Measurements from ENCODE around the gene ABCG1. TPM values are rescaled to one million over a fixed set of nuclear protein-coding genes. Genes with fewer than 3 reads are reported as not detected.

ABCG1 gene
- total and polyA plus RNA-seq, 2 donors (not counting 3 experiments of a cell fraction or from before 2014, with no cell fraction given): 6.7 to 19.6 TPM

GRCh38 chr21:42182713-42183371 is 36.1 kb upstream of the ABCG1 start:
- Histone ChIP-seq H3K4me1 (ENCODE audit: control insufficient read depth, extremely low read depth, insufficient read depth, low read length) (no peaks in the 10 kb centered on the region), H2AFZ (ENCODE audit: low read depth, low read length) (no peak overlapping the region), H3K36me3 (ENCODE audit: control insufficient read depth in 2 of 2, extremely low read depth in 1 of 2, insufficient read depth in 2 of 2, low read length in 2 of 2) (no peaks in the 10 kb centered on the region), H3K4me2 (ENCODE audit: insufficient read depth, low read length) (no peak overlapping the region), H3K27me3 (ENCODE audit: control insufficient read depth in 2 of 2, insufficient read depth in 2 of 2, low read length in 2 of 2) (peaks cover 2 to 14% of the 10 kb centered on the region in 2 experiments), H3K9me3 (replicated peaks; ENCODE audit: control insufficient read depth, insufficient read depth, low read length) (no peaks in the 10 kb centered on the region), H3K9ac (replicated peaks; ENCODE audit: extremely low read depth, insufficient read depth, low read length) (no peak overlapping the region), H3K79me2 (ENCODE audit: control insufficient read depth, insufficient read depth, low read length) (no peaks in the 10 kb centered on the region), H3K4me3 (replicated peaks in 1 of 3; ENCODE audit: insufficient read depth in 1 of 3, low read depth in 1 of 3, low read length in 3 of 3) (no peak overlapping the region), H3K27ac (ENCODE audit: insufficient read depth, low read depth, low read length) (no peak overlapping the region), H3K9me1 (replicated peaks; ENCODE audit: control insufficient read depth, extremely low read depth, insufficient read depth, low read length) (no peaks in the 10 kb centered on the region), H4K20me1 (replicated peaks; ENCODE audit: control insufficient read depth, extremely low read depth, insufficient read depth, low read length) (no peaks in the 10 kb centered on the region)
- CTCF ChIA-PET: interaction anchor here (1.1 to 1.5 kb wide), 4 partner anchors 8 to 198 kb away, joined by 3 to 5 read pairs (median 4); no protein-coding TSS in a partner anchor
- no peak for DNase-seq (ENCODE audit: low read depth, low spot score)
- TF ChIP-seq MAX (IDR thresholded peaks at IDR 0.05; ENCODE audit: insufficient read depth, insufficient read length) (no peak), MYC (IDR thresholded peaks at IDR 0.05; ENCODE audit: low read depth, low read length) (no peak), JUN (IDR thresholded peaks at IDR 0.05; ENCODE audit: borderline replicate concordance, insufficient read depth, insufficient read length, low read depth) (no peak), EZH2 (IDR thresholded peaks at IDR 0.05; ENCODE audit: borderline replicate concordance, low read depth, low read length, severe bottlenecking) (no peak), POLR2A (IDR thresholded peaks at IDR 0.05; ENCODE audit: low read depth, low read length) (no peak), CTCF (IDR thresholded peaks at IDR 0.05; ENCODE audit: extremely low read depth in 1 of 2, insufficient read depth in 1 of 2, low read depth in 1 of 2, low read length in 2 of 2) (no peak), GATA2 (IDR thresholded peaks at IDR 0.05; ENCODE audit: insufficient read depth, insufficient read length, low read depth, low read length) (no peak), POLR2AphosphoS5 (IDR thresholded peaks at IDR 0.05; ENCODE audit: insufficient read depth, low read depth, low read length) (no peak), FOS (IDR thresholded peaks at IDR 0.05; ENCODE audit: borderline replicate concordance, insufficient read depth, low read length) (no peak)
- POLR2A ChIA-PET: no interaction called here
- intact Hi-C loops (cut with micrococcal nuclease): no loop called here
- dilution Hi-C loops (cut with MboI; ENCODE audit: extremely low pct_ligation_motif_present, low sequenced_read_pairs): no loop called here
- no peak for FAIRE-seq
- BruUV-seq (replicated peaks): no TSS peak

All from endothelial cell of umbilical vein (primary cell).